CD4-positive, alpha-beta memory T cell (primary cell): Measurements from ENCODE around the gene CPXM1. TPM values are rescaled to one million over a fixed set of nuclear protein-coding genes. Genes with fewer than 3 reads are reported as not detected.

ENCODE experiments used
- CTCF ChIA-PET: fragments of 350-600 bp; sonication (Branson Sonifier 250); formaldehyde crosslinking; loops from one replicate; lab custom pipeline; 2021; ENCODE audit warnings: inconsistent platforms; ENCODE audit not compliant: partially characterized antibody; lab: Charles Lee
- POLR2A ChIA-PET: fragments of 350-600 bp; sonication (Branson Sonifier 250); formaldehyde crosslinking; loops from one replicate; lab custom pipeline; 2021; ENCODE audit not compliant: partially characterized antibody; lab: Charles Lee
- DNase-seq, 5 donors: peaks; one replicate each; pipeline versions ENCODE4 v3.0.0 to v3.0.0-alpha.2; 2020 to 2022; ENCODE audit warnings: mixed read lengths in 1 of 5
- H3K27ac ChIP-seq: one replicate; pipeline ENCODE4 v1.7.0; 2013; ENCODE audit warnings: low read depth, low read length
- H3K27me3 ChIP-seq: 2 replicates; pipeline ENCODE4 v1.7.0; 2013; ENCODE audit warnings: mild to moderate bottlenecking, low read length, moderate library complexity; ENCODE audit not compliant: insufficient read depth
- H3K36me3 ChIP-seq: 2 replicates; pipeline ENCODE4 v1.7.0; 2013; ENCODE audit warnings: mild to moderate bottlenecking, low read length, moderate library complexity; ENCODE audit not compliant: insufficient read depth
- H3K4me1 ChIP-seq: 2 replicates; pipeline ENCODE4 v1.7.0; 2013; ENCODE audit warnings: mild to moderate bottlenecking, low read length, moderate library complexity; ENCODE audit not compliant: insufficient read depth
- H3K4me3 ChIP-seq, 2 donors: one replicate each; pipeline ENCODE4 v1.7.0; 2013; ENCODE audit warnings: low read length in 2 of 2, mild to moderate bottlenecking in 1 of 2
- H3K9me3 ChIP-seq, 2 donors: one replicate each; pipeline ENCODE4 v1.7.0; 2013; ENCODE audit warnings: low read length in 2 of 2, control low read depth in 1 of 2; ENCODE audit not compliant: control insufficient read depth in 1 of 2
- H3K27ac Mint-ChIP-seq, 7 donors: one replicate each; pipeline ENCODE4 v1.8.0; 2020 to 2021; ENCODE audit warnings: mixed read lengths in 7 of 7, mild to moderate bottlenecking in 6 of 7, inconsistent platforms in 3 of 7, moderate library complexity in 3 of 7
- H3K27me3 Mint-ChIP-seq, 2 donors: one replicate each; pipeline ENCODE4 v1.8.0; 2020 to 2021; ENCODE audit warnings: mixed read lengths in 2 of 2
- H3K36me3 Mint-ChIP-seq, 2 donors: one replicate each; pipeline ENCODE4 v1.8.0; 2020 to 2021; ENCODE audit warnings: mixed read lengths in 2 of 2, inconsistent platforms in 1 of 2, mild to moderate bottlenecking in 1 of 2
- H3K4me1 Mint-ChIP-seq, 4 donors: one replicate each; pipeline ENCODE4 v1.8.0; 2020 to 2021; ENCODE audit warnings: mixed read lengths in 4 of 4, mild to moderate bottlenecking in 1 of 4
- H3K4me3 Mint-ChIP-seq, 8 donors: one replicate each; pipeline ENCODE4 v1.8.0; 2020 to 2021; ENCODE audit warnings: mixed read lengths in 8 of 8, mild to moderate bottlenecking in 7 of 8, moderate library complexity in 6 of 8, inconsistent platforms in 3 of 8
- H3K9me3 Mint-ChIP-seq, 8 donors: one replicate each; pipeline ENCODE4 v1.8.0; 2020 to 2021; ENCODE audit warnings: mixed read lengths in 8 of 8, mild to moderate bottlenecking in 5 of 8, inconsistent platforms in 3 of 8, moderate library complexity in 1 of 8
- intact Hi-C: fragments of 100-400 bp; cut with micrococcal nuclease; formaldehyde crosslinking; loops from one replicate; pipeline ENCODE4 v1.15.1; 2023
- polyA plus RNA-seq, 2 donors: library from polyadenylated mRNA; unstranded; fragments of 300-500 nt; fragmentation: Illumina TruSeq; gene quantifications; one replicate each; pipeline ENCODE4 v1.2.3, GENCODE V29; 2021
- total RNA-seq, 2 experiments: library from RNA; stranded (reverse); gene quantifications; one replicate each; pipeline ENCODE4 v1.2.3, GENCODE V29; 2021

Gene CPXM1
- total and polyA plus RNA-seq, 4 experiments from 2014 or later = not detected

DNA sequence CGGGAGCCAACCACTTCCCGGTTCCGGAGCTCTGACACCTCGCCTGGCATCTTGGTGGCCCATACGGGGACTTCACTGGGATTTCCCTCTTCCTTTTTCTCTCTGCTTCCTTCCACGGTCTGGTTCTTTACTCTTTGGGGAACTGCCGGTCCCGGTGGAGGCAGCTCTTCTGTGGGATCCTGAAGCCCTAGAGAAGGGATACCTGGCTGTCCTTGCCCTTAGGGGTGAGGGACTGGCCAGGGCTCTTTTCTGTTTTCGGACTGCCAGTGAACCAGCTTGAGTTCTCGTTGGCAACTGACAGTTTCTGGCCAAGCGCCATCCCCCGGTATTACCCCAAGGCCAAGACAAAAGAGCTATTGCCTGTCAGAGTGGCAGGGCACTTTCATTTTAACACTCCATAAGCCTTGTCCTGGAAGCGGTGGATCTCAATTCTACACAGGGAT lies 880 bp upstream of the CPXM1 start:
- H3K4me3 ChIP-seq = no peak overlapping the region
- H3K4me3 Mint-ChIP-seq = peak overlapping the region; percentile 74 to 92 (median 78)

DNA sequence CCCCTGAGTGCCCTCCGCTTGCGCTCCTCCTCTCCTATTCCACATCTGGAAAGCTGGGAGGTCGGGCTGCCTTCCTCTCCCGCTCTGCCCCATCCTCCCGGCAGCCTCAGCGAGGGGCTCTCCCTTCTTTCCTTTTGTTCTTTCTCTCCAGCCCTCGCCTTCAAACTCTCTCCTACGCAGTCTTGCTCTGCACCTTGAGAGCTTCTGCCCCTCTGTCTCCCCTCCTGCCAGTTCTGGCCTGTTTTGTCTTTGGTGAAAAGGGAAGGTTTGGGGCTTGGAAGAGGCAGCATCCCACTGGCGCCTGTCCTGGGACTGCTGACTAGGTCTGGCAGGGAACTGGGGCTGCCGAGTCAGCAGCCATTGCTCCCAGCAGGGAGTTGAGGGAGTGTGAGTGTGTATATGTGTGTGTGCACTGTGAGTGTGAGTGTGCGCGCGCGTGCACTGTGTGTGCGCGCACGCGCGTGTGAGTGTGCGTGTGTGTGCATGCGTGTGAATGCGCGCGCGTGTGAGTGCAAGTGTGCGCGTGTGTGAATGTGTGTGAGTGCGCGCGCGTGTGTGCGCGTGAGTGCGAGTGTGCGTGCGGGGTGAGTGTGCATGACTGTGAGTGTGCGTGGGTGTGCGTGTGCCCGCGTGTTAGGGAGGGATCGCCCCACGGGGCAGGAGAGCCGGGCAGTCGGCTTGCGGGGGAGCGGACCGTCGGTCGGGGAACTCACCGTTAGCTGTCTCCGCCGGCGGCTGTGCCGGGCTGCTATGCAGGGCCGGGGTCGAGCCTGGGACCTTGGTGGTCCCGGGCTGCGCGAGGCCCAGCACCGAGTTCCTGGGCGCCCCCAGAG lies 523 bp downstream of the CPXM1 start:
- peaks cover 19 to 37% (median 24%) of the 10 kb centered on the region in 4 donors for H3K4me1 Mint-ChIP-seq
- Histone ChIP-seq H3K9me3 (no peaks in the 10 kb centered on the region), H3K4me1 (peaks cover 23% of the 10 kb centered on the region), H3K27ac (no peak overlapping the region), H3K4me3 (peak overlapping the region; percentile 36 to 57), H3K27me3 (peaks cover 11% of the 10 kb centered on the region), H3K36me3 (no peaks in the 10 kb centered on the region)
- peaks cover 52 to 65% of the 10 kb centered on the region in 2 donors for H3K27me3 Mint-ChIP-seq
- DNase-seq = no peak
- intact Hi-C loops = no loop called here
- H3K9me3 Mint-ChIP-seq = peaks cover 0 to 2% (median 0%) of the 10 kb centered on the region in 8 donors
- ChIA-PET CTCF (no interaction called here), POLR2A (no interaction called here)
- peak overlapping the region; percentile 85 to 97 (median 90) for H3K4me3 Mint-ChIP-seq
- H3K36me3 Mint-ChIP-seq = no peaks in the 10 kb centered on the region
- H3K27ac Mint-ChIP-seq = peak overlapping the region in 2 of 7 donors; percentile 38 to 64

More for the DNA sequence above, 880 bp upstream of the CPXM1 start:
- Mint-ChIP-seq H3K9me3 (peaks cover 0 to 2% (median 0%) of the 10 kb centered on the region in 8 donors), H3K4me1 (peaks cover 19 to 37% (median 24%) of the 10 kb centered on the region in 4 donors), H3K36me3 (no peaks in the 10 kb centered on the region), H3K27ac (peak overlapping the region in 2 of 7 donors; percentile 4 to 23), H3K27me3 (peaks cover 58 to 74% of the 10 kb centered on the region in 2 donors)
- ChIA-PET POLR2A (no interaction called here), CTCF (no interaction called here)
- intact Hi-C loops = no loop called here
- no peaks in the 10 kb centered on the region for H3K36me3 ChIP-seq
- peaks cover 11% of the 10 kb centered on the region for H3K27me3 ChIP-seq
- H3K9me3 ChIP-seq = no peaks in the 10 kb centered on the region
- DNase-seq = no peak
- H3K27ac ChIP-seq = no peak overlapping the region
- peaks cover 23% of the 10 kb centered on the region for H3K4me1 ChIP-seq

DNA sequence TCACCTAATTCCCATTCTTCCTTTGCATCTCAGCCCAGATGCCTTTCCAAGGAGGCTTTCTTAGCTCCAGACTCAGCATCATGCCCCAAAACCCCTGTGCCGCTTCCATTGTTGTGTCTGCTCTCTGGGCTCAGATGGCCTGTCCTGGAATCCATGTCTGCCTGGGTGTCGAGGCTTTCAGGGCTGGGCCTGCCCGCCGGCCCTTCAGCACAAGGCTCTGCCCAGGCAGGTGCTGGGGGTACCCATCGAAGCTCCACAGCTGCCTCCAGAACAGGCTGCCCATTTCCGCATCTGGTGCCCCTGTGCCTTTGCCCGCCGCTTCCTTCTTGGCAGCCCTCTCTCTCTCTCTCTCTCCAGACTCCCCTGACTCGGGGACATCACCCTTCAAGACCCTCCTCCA lies 1.2 kb downstream of the CPXM1 start:
- ChIA-PET POLR2A (no interaction called here), CTCF (no interaction called here)
- Histone ChIP-seq H3K36me3 (no peaks in the 10 kb centered on the region), H3K27me3 (peaks cover 11% of the 10 kb centered on the region), H3K4me1 (peaks cover 23% of the 10 kb centered on the region), H3K4me3 (peak overlapping the region in 1 of 2 donors; percentile 57), H3K27ac (no peak overlapping the region), H3K9me3 (no peaks in the 10 kb centered on the region)
- intact Hi-C loops = no loop called here
- peaks cover 19 to 34% (median 24%) of the 10 kb centered on the region in 4 donors for H3K4me1 Mint-ChIP-seq
- peak overlapping the region in 7 of 8 donors; percentile 85 to 97 (median 92) for H3K4me3 Mint-ChIP-seq
- no peaks in the 10 kb centered on the region for H3K36me3 Mint-ChIP-seq
- H3K27ac Mint-ChIP-seq = peak overlapping the region in 1 of 7 donors; percentile 38
- H3K9me3 Mint-ChIP-seq = peaks cover 0 to 2% (median 0%) of the 10 kb centered on the region in 8 donors
- H3K27me3 Mint-ChIP-seq = peaks cover 49 to 68% of the 10 kb centered on the region in 2 donors
- DNase-seq = no peak

DNA sequence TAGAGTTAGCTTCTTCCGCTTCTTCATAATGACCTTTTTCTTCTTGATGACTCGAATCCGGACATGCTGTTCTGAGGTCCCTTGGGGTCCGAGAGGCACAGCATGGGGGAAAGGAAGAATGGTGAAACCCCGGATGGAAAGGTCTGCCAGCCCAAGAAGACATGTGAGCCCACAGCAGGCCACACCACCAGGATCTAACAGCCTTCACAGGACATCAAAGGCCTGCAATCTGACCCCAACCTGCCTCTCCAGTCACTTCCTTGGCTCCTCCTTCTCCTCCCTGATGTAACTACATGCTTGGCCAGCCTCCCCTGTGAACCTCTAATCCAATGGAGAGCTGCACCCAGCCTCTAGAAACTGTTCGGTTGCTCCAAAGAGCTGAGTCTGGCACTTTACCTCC lies 1.6 kb downstream of the CPXM1 start:
- peak overlapping the region in 6 of 8 donors; percentile 3 to 97 (median 76) for H3K4me3 Mint-ChIP-seq
- no peak for DNase-seq
- H3K4me3 ChIP-seq = no peak overlapping the region
- no peaks in the 10 kb centered on the region for H3K36me3 ChIP-seq
- POLR2A ChIA-PET = no interaction called here
- H3K27ac ChIP-seq = no peak overlapping the region
- H3K27me3 Mint-ChIP-seq = peaks cover 45 to 66% of the 10 kb centered on the region in 2 donors
- peaks cover 11% of the 10 kb centered on the region for H3K27me3 ChIP-seq
- H3K9me3 Mint-ChIP-seq = peaks cover 0 to 2% (median 0%) of the 10 kb centered on the region in 8 donors
- peaks cover 19 to 32% (median 24%) of the 10 kb centered on the region in 4 donors for H3K4me1 Mint-ChIP-seq
- no peaks in the 10 kb centered on the region for H3K36me3 Mint-ChIP-seq
- peak overlapping the region in 1 of 7 donors; percentile 38 for H3K27ac Mint-ChIP-seq
- no peaks in the 10 kb centered on the region for H3K9me3 ChIP-seq
- CTCF ChIA-PET = no interaction called here
- H3K4me1 ChIP-seq = peaks cover 23% of the 10 kb centered on the region
- intact Hi-C loops = no loop called here

DNA sequence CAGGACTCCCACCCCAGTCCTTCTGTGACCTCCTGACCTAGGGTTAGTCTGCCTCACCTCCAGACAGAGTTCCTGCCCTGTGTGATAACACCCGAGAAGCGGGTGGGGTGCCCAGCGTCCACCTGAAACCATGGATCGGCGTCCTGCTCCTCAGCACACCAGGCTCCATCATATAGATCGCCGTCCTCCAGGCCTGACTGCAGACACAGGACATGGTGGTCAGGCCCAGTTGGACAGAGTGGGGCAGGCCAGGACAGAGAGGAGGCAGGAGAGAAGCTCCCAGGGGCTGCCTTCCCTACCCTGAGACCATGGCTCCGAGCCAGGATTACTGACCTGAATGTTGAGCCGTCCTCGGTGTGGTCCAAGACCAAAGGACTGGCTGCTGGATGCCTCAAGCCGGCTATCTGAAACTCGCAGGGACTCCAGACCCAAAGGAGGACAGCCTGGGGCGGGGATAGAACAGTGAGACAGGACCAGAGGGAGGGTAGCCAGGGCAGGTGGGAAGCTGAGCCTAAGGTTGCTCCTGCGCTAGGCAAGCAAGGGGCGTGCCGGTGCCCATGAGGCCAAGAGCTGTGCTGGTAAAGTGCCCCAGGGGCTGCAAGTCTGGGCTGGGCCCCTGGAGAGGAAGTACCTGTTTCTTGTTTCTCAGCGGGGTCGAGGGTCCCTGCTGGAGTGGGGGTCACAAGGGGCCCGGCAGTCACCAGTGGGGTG lies 2.2 kb downstream of the CPXM1 start:
- H3K27me3 ChIP-seq = peaks cover 11% of the 10 kb centered on the region
- no peak for DNase-seq
- Mint-ChIP-seq H3K4me3 (peak overlapping the region in 2 of 8 donors; percentile 20 to 44), H3K27me3 (peaks cover 46 to 66% of the 10 kb centered on the region in 2 donors), H3K4me1 (peaks cover 19 to 32% (median 24%) of the 10 kb centered on the region in 4 donors), H3K9me3 (peaks cover 0 to 2% (median 0%) of the 10 kb centered on the region in 8 donors), H3K36me3 (no peaks in the 10 kb centered on the region), H3K27ac (peak overlapping the region in 1 of 7 donors; percentile 69)
- H3K4me3 ChIP-seq = no peak overlapping the region
- H3K27ac ChIP-seq = no peak overlapping the region
- no peaks in the 10 kb centered on the region for H3K9me3 ChIP-seq
- H3K36me3 ChIP-seq = no peaks in the 10 kb centered on the region
- CTCF ChIA-PET = no interaction called here
- POLR2A ChIA-PET = no interaction called here
- peaks cover 23% of the 10 kb centered on the region for H3K4me1 ChIP-seq
- intact Hi-C loops = no loop called here

DNA sequence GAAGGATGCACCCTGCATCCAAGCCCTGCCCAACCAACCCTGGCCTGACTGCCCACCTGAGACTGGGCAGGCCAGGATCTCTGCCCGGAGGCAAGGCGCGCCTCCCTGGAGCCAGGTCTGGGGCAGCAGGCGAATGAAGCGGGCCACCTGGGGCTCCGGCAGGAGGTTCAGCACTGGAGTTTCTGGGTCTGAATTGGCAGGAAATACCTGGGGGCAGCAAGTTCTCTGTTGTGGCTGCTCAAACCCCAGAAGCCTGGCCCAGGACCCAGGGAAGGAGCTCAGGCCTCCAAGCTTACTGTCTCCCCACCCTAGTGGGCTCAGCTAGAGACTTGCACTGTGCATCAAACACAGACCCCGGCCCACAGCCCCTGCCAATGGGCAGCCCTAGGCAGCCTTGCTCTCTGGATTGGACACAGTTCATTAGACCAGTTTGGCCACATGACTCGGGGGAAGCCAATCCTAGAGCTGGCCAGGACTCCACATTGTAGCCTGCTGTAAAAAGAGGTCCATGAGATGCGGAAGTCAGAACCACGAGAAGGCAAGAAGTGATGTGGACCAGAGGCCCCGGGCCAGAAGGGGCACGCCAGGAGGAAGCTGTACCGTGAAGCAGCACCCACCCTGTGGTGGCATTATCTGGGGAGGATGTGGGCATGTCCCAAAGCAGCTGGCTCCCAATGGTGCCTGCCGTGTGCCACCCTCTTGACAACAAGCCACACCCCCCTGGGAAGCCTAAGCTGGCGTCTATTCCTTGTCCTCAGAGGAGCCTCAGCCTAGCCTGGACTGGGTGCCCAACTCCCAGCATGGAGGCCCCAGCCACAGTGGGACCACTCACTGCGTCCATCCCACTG lies 3.1 kb downstream of the CPXM1 start:
- H3K9me3 Mint-ChIP-seq = peaks cover 0 to 2% (median 0%) of the 10 kb centered on the region in 8 donors
- Histone ChIP-seq H3K36me3 (no peaks in the 10 kb centered on the region), H3K9me3 (no peaks in the 10 kb centered on the region), H3K27me3 (peaks cover 11% of the 10 kb centered on the region), H3K4me3 (no peak overlapping the region), H3K27ac (no peak overlapping the region), H3K4me1 (peaks cover 23% of the 10 kb centered on the region)
- no peak for DNase-seq
- H3K36me3 Mint-ChIP-seq = no peaks in the 10 kb centered on the region
- ChIA-PET CTCF (no interaction called here), POLR2A (no interaction called here)
- peaks cover 41 to 62% of the 10 kb centered on the region in 2 donors for H3K27me3 Mint-ChIP-seq
- no peak overlapping the region for H3K27ac Mint-ChIP-seq
- intact Hi-C loops = no loop called here
- H3K4me3 Mint-ChIP-seq = peak overlapping the region in 2 of 8 donors; percentile 43 to 44
- peaks cover 19 to 29% (median 23%) of the 10 kb centered on the region in 4 donors for H3K4me1 Mint-ChIP-seq
